ENCODE measurements around the gene LRRC32.

DNA sequence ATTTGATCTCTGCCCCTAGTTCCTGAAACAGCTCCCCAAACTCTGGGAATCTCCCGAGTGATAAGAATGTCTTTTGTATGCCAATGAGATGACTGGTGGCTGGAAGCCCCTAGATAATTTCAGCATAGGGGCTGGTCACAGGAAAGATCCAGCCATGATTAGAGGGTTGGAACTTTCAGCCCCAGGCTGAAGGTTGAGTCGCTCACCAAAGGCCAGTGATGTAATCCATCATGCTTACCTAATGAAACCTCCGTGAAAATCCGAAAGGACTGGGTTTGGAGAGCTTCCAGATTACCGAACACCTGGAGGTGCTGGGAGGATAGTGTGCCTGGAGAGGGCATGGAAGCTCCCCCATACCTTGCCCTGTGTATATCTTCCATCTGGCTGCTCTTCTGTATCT, 26.0 kb downstream of the LRRC32 start:
- TF ChIP-seq, protein P1, sequence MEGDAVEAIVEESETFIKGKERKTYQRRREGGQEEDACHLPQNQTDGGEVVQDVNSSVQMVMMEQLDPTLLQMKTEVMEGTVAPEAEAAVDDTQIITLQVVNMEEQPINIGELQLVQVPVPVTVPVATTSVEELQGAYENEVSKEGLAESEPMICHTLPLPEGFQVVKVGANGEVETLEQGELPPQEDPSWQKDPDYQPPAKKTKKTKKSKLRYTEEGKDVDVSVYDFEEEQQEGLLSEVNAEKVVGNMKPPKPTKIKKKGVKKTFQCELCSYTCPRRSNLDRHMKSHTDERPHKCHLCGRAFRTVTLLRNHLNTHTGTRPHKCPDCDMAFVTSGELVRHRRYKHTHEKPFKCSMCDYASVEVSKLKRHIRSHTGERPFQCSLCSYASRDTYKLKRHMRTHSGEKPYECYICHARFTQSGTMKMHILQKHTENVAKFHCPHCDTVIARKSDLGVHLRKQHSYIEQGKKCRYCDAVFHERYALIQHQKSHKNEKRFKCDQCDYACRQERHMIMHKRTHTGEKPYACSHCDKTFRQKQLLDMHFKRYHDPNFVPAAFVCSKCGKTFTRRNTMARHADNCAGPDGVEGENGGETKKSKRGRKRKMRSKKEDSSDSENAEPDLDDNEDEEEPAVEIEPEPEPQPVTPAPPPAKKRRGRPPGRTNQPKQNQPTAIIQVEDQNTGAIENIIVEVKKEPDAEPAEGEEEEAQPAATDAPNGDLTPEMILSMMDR (IDR thresholded peaks at IDR 0.05): no peak
- TF ChIP-seq POLR2A (IDR thresholded peaks at IDR 0.05): no peak

Data from adrenal gland (tissue), 5 donors.